Endodermal cell (in vitro differentiated cells): ENCODE data around the gene PCDHA5. TPM values are rescaled to one million over a fixed set of nuclear protein-coding genes. Genes with fewer than 3 reads are reported as not detected.
"Not testable (repeated sequence)": the region's sequence is repeated elsewhere in the genome, so short reads cannot be mapped to it uniquely, and the experiment has no call there.

Experiments used
- DNase-seq: peaks from one replicate; pipeline ENCODE4 v3.0.0-alpha.2; 2017
- H3K27ac ChIP-seq: 2 replicates; pipeline ENCODE4 v1.5.1; 2013; ENCODE audit warnings: mild to moderate bottlenecking, low read depth, low read length, moderate library complexity
- H3K27me3 ChIP-seq: 2 replicates; pipeline ENCODE4 v1.6.1; 2013; ENCODE audit warnings: mild to moderate bottlenecking, low read length, moderate library complexity; ENCODE audit not compliant: insufficient read depth, control insufficient read depth, poor library complexity, severe bottlenecking
- H3K36me3 ChIP-seq: 2 replicates; pipeline ENCODE4 v1.7.0; 2013; ENCODE audit warnings: mild to moderate bottlenecking, low read length, moderate library complexity; ENCODE audit not compliant: control insufficient read depth, insufficient read depth
- H3K4me1 ChIP-seq: one replicate; pipeline ENCODE4 v1.7.0; 2013; ENCODE audit warnings: low read length; ENCODE audit not compliant: control insufficient read depth, insufficient read depth
- H3K4me3 ChIP-seq: 2 replicates; pipeline ENCODE4 v1.5.1; 2013; ENCODE audit warnings: mild to moderate bottlenecking, low read length, moderate library complexity
- H3K9ac ChIP-seq: 2 replicates; pipeline ENCODE4 v1.6.1; 2013; ENCODE audit warnings: mild to moderate bottlenecking, low read length, moderate library complexity; ENCODE audit not compliant: poor library complexity, severe bottlenecking; ENCODE audit errors: extremely low read depth
- H3K9me3 ChIP-seq: 2 replicates; pipeline ENCODE4 v1.6.1; 2013; ENCODE audit warnings: mild to moderate bottlenecking, low read length, moderate library complexity; ENCODE audit not compliant: control insufficient read depth
- H3K27ac Mint-ChIP-seq: 2 replicates; pipeline ENCODE4 v1.8.0; 2020; ENCODE audit warnings: mixed read lengths
- H3K27me3 Mint-ChIP-seq: 2 replicates; pipeline ENCODE4 v1.8.0; 2021; ENCODE audit warnings: mild to moderate bottlenecking, mixed read lengths; ENCODE audit not compliant: insufficient read depth
- H3K36me3 Mint-ChIP-seq: 2 replicates; pipeline ENCODE4 v1.8.0; 2020; ENCODE audit warnings: low read depth, mixed read lengths
- H3K4me1 Mint-ChIP-seq: 2 replicates; pipeline ENCODE4 v1.8.0; 2020; ENCODE audit warnings: mixed read lengths
- H3K4me3 Mint-ChIP-seq: 2 replicates; pipeline ENCODE4 v1.8.0; 2020; ENCODE audit warnings: mild to moderate bottlenecking, moderate library complexity, mixed read lengths
- H3K9me3 Mint-ChIP-seq: 2 replicates; pipeline ENCODE4 v1.8.0; 2020; ENCODE audit warnings: mild to moderate bottlenecking, mixed read lengths
- WGBS, 2 experiments: methylation state at CpG; one replicate each; pipeline versions ENCODE4 v1.1.5 to v1.1.7; 2013; ENCODE audit warnings: missing lambda C conversion rate in 2 of 2, mixed read lengths in 1 of 2; ENCODE audit not compliant: insufficient coverage in 1 of 2, insufficient read length in 1 of 2; 5-methylcytosine and 5-hydroxymethylcytosine counted together
- total RNA-seq, 2 donors: library from RNA; stranded (reverse); fragmentation: NEBNext Ultra II Directional in 1 of 2; extraction: Animal tissue kit (Norgen Biotek cat#: 25700) in 1 of 2; gene quantifications; 2 replicates in 1 of 2; 3 replicates in 1 of 2; pipeline ENCODE4 v1.2.1, GENCODE V29; 2021
- TF ChIP-seq, protein P1 (sequence below): fragments of 200-600 bp; sonication (generic); conservative IDR thresholded peaks from 2 replicates; pipeline ENCODE4 v1.5.0; 2021; ENCODE audit warnings: antibody characterized with exemption, mild to moderate bottlenecking

PCDHA5 gene
- total RNA-seq, 2 donors from 2014 or later: 1.8 to 1.9 TPM

DNA sequence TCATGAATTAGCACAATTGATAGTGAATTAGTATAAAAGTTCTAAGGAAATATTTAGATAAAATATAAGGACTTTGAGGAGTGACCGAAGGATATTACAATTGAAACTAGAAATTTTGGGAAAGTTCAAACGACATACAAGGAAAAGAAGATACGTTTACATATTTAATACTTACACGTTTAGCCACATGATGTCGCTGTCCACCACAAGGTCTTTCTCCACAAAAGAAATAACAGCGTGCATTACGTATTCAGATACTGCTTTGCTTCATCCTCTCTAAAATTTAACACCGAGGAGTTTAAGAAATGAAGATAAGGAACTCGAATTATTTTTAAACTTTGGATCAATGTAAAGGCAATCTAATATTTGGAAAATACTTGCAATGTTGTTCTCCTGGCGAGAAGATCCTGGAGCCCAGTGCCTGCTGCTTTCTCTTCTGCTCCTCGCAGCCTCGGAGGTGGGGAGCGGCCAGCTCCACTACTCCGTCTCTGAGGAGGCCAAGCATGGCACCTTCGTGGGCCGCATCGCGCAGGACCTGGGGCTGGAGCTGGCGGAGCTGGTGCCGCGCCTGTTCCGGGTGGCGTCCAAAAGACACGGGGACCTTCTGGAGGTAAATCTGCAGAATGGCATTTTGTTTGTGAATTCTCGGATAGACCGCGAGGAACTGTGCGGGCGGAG is 20.5 kb upstream of the PCDHA5 start, which contains the start of gene PCDHA3:
Gene PCDHA3, plus strand, starts transcription at position 242 of the 678 bp plus-strand sequence.
- Mint-ChIP-seq H3K4me1 (no peaks in the 10 kb centered on the region), H3K36me3 (peaks cover 30% of the 10 kb centered on the region), H3K4me3 (peak within 1 kb of the TSS; percentile 69), H3K27ac (peak within 1 kb of the TSS; percentile 66), H3K9me3 (peaks cover 9% of the 10 kb centered on the region), H3K27me3 (no peaks in the 10 kb centered on the region)
- no peak for DNase-seq
- Histone ChIP-seq H3K4me3 (no peak within 1 kb of the TSS), H3K9ac (no peak within 1 kb of the TSS), H3K9me3 (peaks cover 8% of the 10 kb centered on the region), H3K36me3 (no peaks in the 10 kb centered on the region), H3K4me1 (no peaks in the 10 kb centered on the region), H3K27me3 (no peaks in the 10 kb centered on the region), H3K27ac (no peak within 1 kb of the TSS)
- TF ChIP-seq, protein P1, sequence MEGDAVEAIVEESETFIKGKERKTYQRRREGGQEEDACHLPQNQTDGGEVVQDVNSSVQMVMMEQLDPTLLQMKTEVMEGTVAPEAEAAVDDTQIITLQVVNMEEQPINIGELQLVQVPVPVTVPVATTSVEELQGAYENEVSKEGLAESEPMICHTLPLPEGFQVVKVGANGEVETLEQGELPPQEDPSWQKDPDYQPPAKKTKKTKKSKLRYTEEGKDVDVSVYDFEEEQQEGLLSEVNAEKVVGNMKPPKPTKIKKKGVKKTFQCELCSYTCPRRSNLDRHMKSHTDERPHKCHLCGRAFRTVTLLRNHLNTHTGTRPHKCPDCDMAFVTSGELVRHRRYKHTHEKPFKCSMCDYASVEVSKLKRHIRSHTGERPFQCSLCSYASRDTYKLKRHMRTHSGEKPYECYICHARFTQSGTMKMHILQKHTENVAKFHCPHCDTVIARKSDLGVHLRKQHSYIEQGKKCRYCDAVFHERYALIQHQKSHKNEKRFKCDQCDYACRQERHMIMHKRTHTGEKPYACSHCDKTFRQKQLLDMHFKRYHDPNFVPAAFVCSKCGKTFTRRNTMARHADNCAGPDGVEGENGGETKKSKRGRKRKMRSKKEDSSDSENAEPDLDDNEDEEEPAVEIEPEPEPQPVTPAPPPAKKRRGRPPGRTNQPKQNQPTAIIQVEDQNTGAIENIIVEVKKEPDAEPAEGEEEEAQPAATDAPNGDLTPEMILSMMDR: peak; percentile 67
- 94% methylated on average over 16 to 29 of the region's 29 CpGs for WGBS, 2 experiments

DNA sequence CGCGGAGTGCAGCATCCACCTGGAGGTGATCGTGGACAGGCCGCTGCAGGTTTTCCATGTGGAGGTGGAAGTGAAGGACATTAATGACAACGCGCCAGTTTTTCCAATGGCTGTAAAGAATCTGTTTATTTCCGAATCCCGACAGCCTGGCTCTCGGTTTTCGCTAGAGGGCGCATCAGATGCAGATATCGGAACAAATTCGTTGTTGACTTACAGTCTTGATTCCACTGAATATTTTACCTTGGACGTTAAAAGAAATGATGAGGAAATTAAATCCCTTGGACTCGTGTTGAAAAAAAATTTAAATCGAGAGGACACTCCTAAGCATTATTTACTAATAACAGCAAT is 19.9 kb upstream of the PCDHA5 start:
- peaks cover 8% of the 10 kb centered on the region for H3K9me3 ChIP-seq
- Mint-ChIP-seq H3K27ac (peak overlapping the region; percentile 66), H3K36me3 (peaks cover 30% of the 10 kb centered on the region), H3K27me3 (no peaks in the 10 kb centered on the region), H3K4me3 (peak overlapping the region; percentile 69), H3K4me1 (no peaks in the 10 kb centered on the region), H3K9me3 (peaks cover 9% of the 10 kb centered on the region)
- no peaks in the 10 kb centered on the region for H3K27me3 ChIP-seq
- H3K36me3 ChIP-seq: no peaks in the 10 kb centered on the region
- no peaks in the 10 kb centered on the region for H3K4me1 ChIP-seq
- no peak overlapping the region for H3K27ac ChIP-seq
- TF ChIP-seq, protein P1: peak; percentile 61
- WGBS, 2 experiments: 95 to 96% methylated on average over 14 to 16 of the region's 16 CpGs
- DNase-seq: peak; percentile 26
- no peak overlapping the region for H3K4me3 ChIP-seq
- H3K9ac ChIP-seq: no peak overlapping the region

DNA sequence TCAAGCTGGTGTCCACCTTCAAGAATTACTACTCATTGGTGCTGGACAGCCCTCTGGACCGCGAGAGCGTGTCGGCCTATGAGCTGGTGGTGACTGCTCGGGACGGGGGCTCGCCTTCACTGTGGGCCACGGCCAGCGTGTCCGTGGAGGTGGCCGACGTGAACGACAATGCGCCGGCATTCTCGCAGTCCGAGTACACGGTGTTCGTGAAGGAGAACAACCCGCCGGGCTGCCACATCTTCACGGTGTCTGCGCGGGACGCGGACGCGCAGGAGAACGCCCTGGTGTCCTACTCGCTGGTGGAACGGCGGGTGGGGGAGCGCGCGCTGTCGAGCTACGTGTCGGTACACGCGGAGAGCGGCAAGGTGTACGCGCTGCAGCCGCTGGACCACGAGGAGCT is 19.0 kb upstream of the PCDHA5 start:
- not testable (repeated sequence) for H3K9ac ChIP-seq, H3K27ac ChIP-seq, H3K27me3 Mint-ChIP-seq, H3K4me1 ChIP-seq, H3K4me3 ChIP-seq, H3K27ac Mint-ChIP-seq, H3K9me3 ChIP-seq, H3K4me3 Mint-ChIP-seq, H3K4me1 Mint-ChIP-seq, H3K36me3 ChIP-seq, H3K9me3 Mint-ChIP-seq, H3K27me3 ChIP-seq, DNase-seq
- peaks cover 27% of the 10 kb centered on the region for H3K36me3 Mint-ChIP-seq
- WGBS, 2 experiments: 95 to 97% methylated on average over 35 to 45 of the region's 45 CpGs
